Suprapubic skin (tissue), 4 donors: ENCODE results near the gene SEMA5A. TPM values are rescaled to one million over a fixed set of nuclear protein-coding genes. Genes with fewer than 3 reads are reported as not detected.

Experiments
- DNase-seq, 2 donors: peaks; one replicate each; pipeline ENCODE4 v3.0.0-alpha.2; 2019; ENCODE audit warnings: low spot score in 2 of 2
- H3K27ac ChIP-seq: fragments of 200-600 bp; sonication (generic); one replicate; pipeline ENCODE4 v1.5.1; 2019
- H3K27me3 ChIP-seq: fragments of 200-600 bp; sonication (generic); one replicate; pipeline ENCODE4 v1.5.1; 2019
- H3K36me3 ChIP-seq: fragments of 200-600 bp; sonication (generic); one replicate; pipeline ENCODE4 v1.5.1; 2019
- H3K4me1 ChIP-seq: fragments of 200-600 bp; sonication (generic); one replicate; pipeline ENCODE4 v1.5.1; 2019
- H3K4me3 ChIP-seq: fragments of 200-600 bp; sonication (generic); one replicate; pipeline ENCODE4 v1.5.1; 2019; ENCODE audit warnings: mild to moderate bottlenecking
- H3K9me3 ChIP-seq: fragments of 200-600 bp; sonication (generic); one replicate; pipeline ENCODE4 v1.5.1; 2019
- EP300 ChIP-seq: sonication (generic); formaldehyde crosslinking; IDR thresholded peaks from one replicate; pipeline ENCODE4 v1.6.1; 2017; ENCODE audit warnings: antibody characterized with exemption
- POLR2A ChIP-seq, 2 donors: fragments of 450-650 bp; IDR thresholded peaks; one replicate each; pipeline ENCODE4 v1.6.1; 2017; ENCODE audit warnings: antibody characterized with exemption in 2 of 2, mild to moderate bottlenecking in 2 of 2, moderate library complexity in 2 of 2
- POLR2AphosphoS5 ChIP-seq, 3 donors: sonication (generic); formaldehyde crosslinking; IDR thresholded peaks; one replicate each; pipeline ENCODE4 v1.6.1; 2017; ENCODE audit warnings: antibody characterized with exemption in 3 of 3
- WGBS: methylation state at CpG from one replicate; pipeline ENCODE4 v1.1.5; 2018; 5-methylcytosine and 5-hydroxymethylcytosine counted together
- total RNA-seq, 4 donors: library from RNA; depleted of rRNA; stranded (reverse); fragments of >200 nt; gene quantifications; one replicate each; pipeline ENCODE4 v1.1.0, GENCODE V29; 2016
- TF ChIP-seq, protein P1 (sequence below), 2 donors: fragments of 200-600 bp in 1 of 2; fragments of 450-650 bp in 1 of 2; sonication (generic) in 1 of 2; IDR thresholded peaks; one replicate each; pipeline ENCODE4 v1.5.1; 2016 to 2019; ENCODE audit warnings: antibody characterized with exemption in 2 of 2, mild to moderate bottlenecking in 1 of 2, moderate library complexity in 1 of 2

Gene SEMA5A
- total RNA-seq, 4 donors from 2014 or later = 14.5 to 31.7 (median 23.4) TPM

DNA sequence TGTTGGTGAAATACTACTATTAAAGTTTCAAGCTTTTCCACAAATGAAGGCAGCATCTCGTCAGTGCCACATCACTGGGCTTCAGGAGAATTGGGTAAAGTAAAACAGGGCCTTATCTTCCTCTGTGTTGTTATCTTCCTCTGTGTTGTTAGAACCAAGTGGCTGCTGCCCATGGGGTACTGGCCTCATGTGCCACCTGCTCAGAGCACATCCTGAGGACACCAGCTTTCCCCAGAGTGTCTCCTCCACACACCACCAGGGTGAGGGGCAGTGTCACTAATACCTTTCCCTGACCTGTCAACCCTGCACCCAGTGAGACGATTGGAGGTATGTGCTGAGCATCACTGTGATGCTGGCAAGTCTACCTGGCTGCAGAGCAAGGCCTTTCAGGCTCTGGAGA, 499.9 kb downstream of the SEMA5A start:
- TF ChIP-seq, protein P1, sequence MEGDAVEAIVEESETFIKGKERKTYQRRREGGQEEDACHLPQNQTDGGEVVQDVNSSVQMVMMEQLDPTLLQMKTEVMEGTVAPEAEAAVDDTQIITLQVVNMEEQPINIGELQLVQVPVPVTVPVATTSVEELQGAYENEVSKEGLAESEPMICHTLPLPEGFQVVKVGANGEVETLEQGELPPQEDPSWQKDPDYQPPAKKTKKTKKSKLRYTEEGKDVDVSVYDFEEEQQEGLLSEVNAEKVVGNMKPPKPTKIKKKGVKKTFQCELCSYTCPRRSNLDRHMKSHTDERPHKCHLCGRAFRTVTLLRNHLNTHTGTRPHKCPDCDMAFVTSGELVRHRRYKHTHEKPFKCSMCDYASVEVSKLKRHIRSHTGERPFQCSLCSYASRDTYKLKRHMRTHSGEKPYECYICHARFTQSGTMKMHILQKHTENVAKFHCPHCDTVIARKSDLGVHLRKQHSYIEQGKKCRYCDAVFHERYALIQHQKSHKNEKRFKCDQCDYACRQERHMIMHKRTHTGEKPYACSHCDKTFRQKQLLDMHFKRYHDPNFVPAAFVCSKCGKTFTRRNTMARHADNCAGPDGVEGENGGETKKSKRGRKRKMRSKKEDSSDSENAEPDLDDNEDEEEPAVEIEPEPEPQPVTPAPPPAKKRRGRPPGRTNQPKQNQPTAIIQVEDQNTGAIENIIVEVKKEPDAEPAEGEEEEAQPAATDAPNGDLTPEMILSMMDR (IDR thresholded peaks at IDR 0.05) = no peak
- TF ChIP-seq POLR2A (IDR thresholded peaks at IDR 0.05) = no peak
- TF ChIP-seq EP300 = no peak
- TF ChIP-seq POLR2AphosphoS5 (IDR thresholded peaks at IDR 0.05) = no peak
- Histone ChIP-seq H3K4me1 (no peaks in the 10 kb centered on the region), H3K36me3 (peaks cover 5% of the 10 kb centered on the region), H3K4me3 (no peak overlapping the region), H3K9me3 (no peaks in the 10 kb centered on the region), H3K27me3 (no peaks in the 10 kb centered on the region), H3K27ac (no peak overlapping the region)
- 98% methylated on average over 2 of the region's 2 CpGs for WGBS
- DNase-seq = no peak

DNA sequence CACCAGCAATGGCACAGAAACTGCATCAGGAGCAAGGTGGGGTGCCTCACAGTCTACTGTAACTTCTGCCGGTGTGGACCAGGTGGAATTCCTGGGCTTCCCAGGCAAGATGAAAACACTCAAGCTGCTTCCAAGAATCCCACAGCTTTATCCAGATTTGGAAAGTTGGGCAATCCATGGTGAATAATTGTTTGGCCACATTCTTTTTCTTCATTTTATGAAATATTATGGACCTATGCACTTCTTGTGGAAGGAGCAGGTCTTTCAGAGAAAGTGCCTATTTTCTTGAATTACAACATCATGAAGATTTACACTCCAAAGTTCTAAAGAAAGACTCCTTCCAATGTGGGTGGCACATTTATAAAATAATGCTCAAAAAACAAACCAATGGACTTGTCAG, 503.6 kb downstream of the SEMA5A start:
- Histone ChIP-seq H3K4me1 (no peaks in the 10 kb centered on the region), H3K4me3 (no peak overlapping the region), H3K36me3 (peaks cover 12% of the 10 kb centered on the region), H3K27ac (no peak overlapping the region), H3K9me3 (no peaks in the 10 kb centered on the region), H3K27me3 (no peaks in the 10 kb centered on the region)
- no peak for TF ChIP-seq EP300
- TF ChIP-seq, protein P1 (IDR thresholded peaks at IDR 0.05) = no peak
- no peak for TF ChIP-seq POLR2AphosphoS5 (IDR thresholded peaks at IDR 0.05)
- TF ChIP-seq POLR2A (IDR thresholded peaks at IDR 0.05) = no peak
- WGBS = 93% methylated on average over 1 of the region's 1 CpG
- DNase-seq = no peak

DNA sequence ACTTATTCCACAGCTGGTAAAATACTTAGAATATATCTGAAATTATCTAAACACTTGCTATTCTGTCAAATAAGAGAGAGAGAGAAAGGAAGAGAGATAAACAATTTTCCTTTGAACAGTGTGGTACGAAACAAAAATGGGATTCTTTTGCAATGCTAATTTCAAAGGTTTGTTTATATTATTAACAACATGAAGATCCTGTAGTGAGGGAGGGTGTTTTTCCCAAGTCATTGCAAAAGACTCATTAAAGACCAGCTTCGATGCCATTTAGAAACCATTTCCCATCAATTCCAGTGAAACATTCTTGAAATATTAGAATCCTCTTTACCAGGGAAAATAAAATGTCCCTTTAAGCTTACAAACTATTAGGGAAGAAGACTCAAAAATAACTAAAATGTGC, 505.4 kb downstream of the SEMA5A start:
- WGBS = 88% methylated on average over 2 of the region's 2 CpGs
- H3K9me3 ChIP-seq = no peaks in the 10 kb centered on the region
- TF ChIP-seq POLR2A (IDR thresholded peaks at IDR 0.05) (no peak), EP300 (no peak), POLR2AphosphoS5 (IDR thresholded peaks at IDR 0.05) (no peak)
- TF ChIP-seq, protein P1 (IDR thresholded peaks at IDR 0.05) = no peak

DNA sequence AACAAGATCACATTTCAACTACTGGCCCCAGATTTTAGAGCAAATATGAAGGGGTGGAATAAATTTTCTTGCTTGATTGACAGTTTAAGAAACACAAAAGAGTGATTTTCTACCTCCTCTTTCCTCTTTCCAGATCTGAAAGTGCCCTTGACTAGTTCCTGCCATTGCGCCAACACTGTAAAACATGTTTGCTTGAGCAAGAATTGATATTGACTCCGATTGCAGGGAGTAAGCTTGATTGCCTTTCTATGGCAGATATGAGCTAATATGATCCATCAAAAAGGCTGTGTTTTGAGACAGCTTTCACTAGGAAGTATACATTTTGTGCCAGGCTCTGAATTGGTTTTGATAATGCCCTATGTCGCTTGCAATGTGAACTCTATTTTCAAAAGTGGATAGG, 508.8 kb downstream of the SEMA5A start:
- H3K27me3 ChIP-seq = no peaks in the 10 kb centered on the region
- no peak for DNase-seq
- no peak overlapping the region for H3K27ac ChIP-seq
- TF ChIP-seq POLR2A (IDR thresholded peaks at IDR 0.05) = no peak
- TF ChIP-seq, protein P1 (IDR thresholded peaks at IDR 0.05) = no peak
- TF ChIP-seq POLR2AphosphoS5 (IDR thresholded peaks at IDR 0.05) = no peak
- TF ChIP-seq EP300 = no peak
- no peak overlapping the region for H3K4me3 ChIP-seq
- peaks cover 9% of the 10 kb centered on the region for H3K36me3 ChIP-seq
- WGBS = 77% methylated on average over 3 of the region's 3 CpGs
- H3K4me1 ChIP-seq = no peaks in the 10 kb centered on the region
- H3K9me3 ChIP-seq = no peaks in the 10 kb centered on the region

More for the DNA sequence above, 505.4 kb downstream of the SEMA5A start:
- DNase-seq = no peak
- H3K36me3 ChIP-seq = peaks cover 12% of the 10 kb centered on the region
- no peak overlapping the region for H3K4me3 ChIP-seq
- no peaks in the 10 kb centered on the region for H3K27me3 ChIP-seq
- H3K4me1 ChIP-seq = no peaks in the 10 kb centered on the region
- H3K27ac ChIP-seq = no peak overlapping the region

DNA sequence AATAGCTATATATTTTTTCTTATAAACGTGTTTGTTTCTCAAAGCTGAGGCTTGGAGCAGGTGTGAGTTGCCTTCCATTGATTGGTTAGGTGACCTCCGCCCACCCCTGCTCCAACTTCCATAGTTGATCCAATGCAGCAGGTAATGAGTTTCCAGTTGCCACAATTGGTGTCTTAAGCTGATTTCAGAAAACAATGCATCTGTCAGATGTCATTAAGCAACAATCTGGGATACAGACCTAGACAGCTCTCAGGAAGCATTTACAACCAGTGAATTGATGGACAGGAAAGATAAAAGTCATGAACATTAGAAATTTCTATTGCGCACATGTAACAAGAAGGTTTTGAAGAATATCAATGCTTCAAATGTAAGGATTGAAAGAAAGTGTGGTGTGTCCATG, 510.5 kb downstream of the SEMA5A start:
- H3K27ac ChIP-seq = no peak overlapping the region
- no peaks in the 10 kb centered on the region for H3K9me3 ChIP-seq
- H3K4me3 ChIP-seq = no peak overlapping the region
- peaks cover 3% of the 10 kb centered on the region for H3K36me3 ChIP-seq
- no peaks in the 10 kb centered on the region for H3K4me1 ChIP-seq
- 74% methylated on average over 3 of the region's 3 CpGs for WGBS
- DNase-seq = no peak
- H3K27me3 ChIP-seq = no peaks in the 10 kb centered on the region
- TF ChIP-seq EP300 = no peak
- TF ChIP-seq POLR2A (IDR thresholded peaks at IDR 0.05) = no peak
- TF ChIP-seq, protein P1 (IDR thresholded peaks at IDR 0.05) = no peak
- TF ChIP-seq POLR2AphosphoS5 (IDR thresholded peaks at IDR 0.05) = no peak
